ENCODE data around the gene PACS1. TPM values are rescaled to one million over a fixed set of nuclear protein-coding genes. Genes with fewer than 3 reads are reported as not detected.

PACS1 gene
- total RNA-seq, 1 experiment from 2014 or later = 91.8 TPM

- in situ Hi-C loops (cut with HindIII; ENCODE audit: low pct_unique_long_range_greater_than_20kb, low sequenced_read_pairs) = no loop called here
- no peaks in the 10 kb centered on the region for H3K9me3 ChIP-seq (ENCODE audit: control insufficient read depth, insufficient read depth, low read depth, low read length)
- peaks cover 46% of the 10 kb centered on the region for H3K4me1 ChIP-seq (ENCODE audit: control insufficient read depth, insufficient read depth, low read length)
- H3K27me3 ChIP-seq (ENCODE audit: control insufficient read depth, insufficient read depth, low read length) = no peaks in the 10 kb centered on the region
- H3K36me3 ChIP-seq (ENCODE audit: control insufficient read depth, insufficient read depth, low read length) = no peaks in the 10 kb centered on the region
- TF ChIP-seq SIN3A (IDR thresholded peaks at IDR 0.05; ENCODE audit: borderline replicate concordance, insufficient read depth, low read depth, low read length) (no peak), TCF7L2 (IDR thresholded peaks at IDR 0.05; ENCODE audit: low read depth, low read length) (no peak), POLR2AphosphoS5 (IDR thresholded peaks at IDR 0.05; ENCODE audit: low read depth, low read length) (no peak), CTCF (IDR thresholded peaks at IDR 0.05) (no peak), REST (IDR thresholded peaks at IDR 0.05; ENCODE audit: insufficient read depth in 1 of 2, low read depth in 2 of 2, low read length in 1 of 2) (no peak)
- no peak for DNase-seq (ENCODE audit: low read depth, low spot score)
- ChIA-PET POLR2A (no interaction called here), CTCF (interaction anchor here (0.6 kb wide), 1 partner anchor 18 kb away, joined by 4 read pairs; no protein-coding TSS in a partner anchor)
- no TSS peak for BruUV-seq (replicated peaks)
- peak overlapping the region; percentile 61 for H3K27ac ChIP-seq (ENCODE audit: low read length)
- no peak overlapping the region for H3K4me3 ChIP-seq (ENCODE audit: low read depth in 2 of 2, low read length in 2 of 2)
- 0 out of 2 replicates have a peak, but pooled peaks have one; percentile 22 for ATAC-seq
- intact Hi-C loops (cut with micrococcal nuclease; ENCODE audit: unreplicated experiment) = no loop called here
Measured at GRCh38 chr11:66118847-66119246, 48.8 kb downstream of the PACS1 start.

GRCh38 chr11:66119348-66120133 is 49.5 kb downstream of the PACS1 start:
- no peak for TF ChIP-seq CTCF (IDR thresholded peaks at IDR 0.05)
- no peak for TF ChIP-seq POLR2AphosphoS5 (IDR thresholded peaks at IDR 0.05; ENCODE audit: low read depth, low read length)
- no peak for TF ChIP-seq TCF7L2 (IDR thresholded peaks at IDR 0.05; ENCODE audit: low read depth, low read length)
- TF ChIP-seq REST (IDR thresholded peaks at IDR 0.05; ENCODE audit: insufficient read depth in 1 of 2, low read depth in 2 of 2, low read length in 1 of 2) = no peak
- TF ChIP-seq SIN3A (IDR thresholded peaks at IDR 0.05; ENCODE audit: borderline replicate concordance, insufficient read depth, low read depth, low read length) = no peak
- in situ Hi-C loops (cut with HindIII; ENCODE audit: low pct_unique_long_range_greater_than_20kb, low sequenced_read_pairs) = no loop called here
- Histone ChIP-seq H3K27me3 (ENCODE audit: control insufficient read depth, insufficient read depth, low read length) (no peaks in the 10 kb centered on the region), H3K4me1 (ENCODE audit: control insufficient read depth, insufficient read depth, low read length) (peaks cover 51% of the 10 kb centered on the region), H3K9me3 (ENCODE audit: control insufficient read depth, insufficient read depth, low read depth, low read length) (no peaks in the 10 kb centered on the region), H3K36me3 (ENCODE audit: control insufficient read depth, insufficient read depth, low read length) (no peaks in the 10 kb centered on the region), H3K27ac (ENCODE audit: low read length) (peak overlapping the region; percentile 61), H3K4me3 (ENCODE audit: low read depth in 2 of 2, low read length in 2 of 2) (no peak overlapping the region)
- CTCF ChIA-PET = no interaction called here
- DNase-seq (ENCODE audit: low read depth, low spot score) (peak; percentile 48), ATAC-seq (peak; percentile 63; the same call in 1 of the 2 replicates)
- intact Hi-C loops (cut with micrococcal nuclease; ENCODE audit: unreplicated experiment) = no loop called here
- POLR2A ChIA-PET = interaction anchor here (0.6 kb wide), 1 partner anchor 226 kb away, joined by 3 read pairs; no protein-coding TSS in a partner anchor
- BruUV-seq (replicated peaks) = no TSS peak

Measured in Panc1 (cell line).